Suprapubic skin (tissue), 4 donors: ENCODE data around the gene KLHL29.

Experiments used
- POLR2A ChIP-seq, 2 donors: fragments of 450-650 bp; IDR thresholded peaks; one replicate each; pipeline ENCODE4 v1.6.1; 2017; ENCODE audit warnings: antibody characterized with exemption in 2 of 2, mild to moderate bottlenecking in 2 of 2, moderate library complexity in 2 of 2
- POLR2AphosphoS5 ChIP-seq, 3 donors: sonication (generic); formaldehyde crosslinking; IDR thresholded peaks; one replicate each; pipeline ENCODE4 v1.6.1; 2017; ENCODE audit warnings: antibody characterized with exemption in 3 of 3

DNA sequence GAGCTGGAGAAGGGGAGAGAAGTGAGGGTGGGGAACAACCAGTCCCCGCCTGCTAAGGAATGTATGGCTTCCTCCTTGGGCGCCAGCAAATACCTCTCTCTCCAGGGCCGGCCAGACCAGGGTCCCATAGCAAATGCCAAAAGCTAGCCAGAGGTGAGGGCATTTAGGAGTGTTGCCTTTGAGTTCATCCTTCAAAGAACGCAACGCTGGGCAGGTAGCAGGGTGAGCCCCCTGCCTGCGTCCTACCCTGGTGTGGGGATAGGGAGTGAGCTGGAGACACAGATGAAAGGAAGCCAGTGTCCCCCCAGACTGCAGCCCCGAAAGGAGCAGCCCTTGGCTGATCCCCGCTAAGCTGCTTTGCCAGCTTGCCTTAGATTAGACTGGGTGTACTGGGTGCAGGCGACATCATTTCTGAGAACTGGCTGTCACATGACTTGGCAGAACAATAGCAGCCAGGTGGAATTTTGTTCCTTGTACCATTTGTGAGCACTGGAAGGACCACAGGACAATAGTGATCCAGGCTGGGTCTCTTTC is 40.4 kb downstream of the KLHL29 start:
- TF ChIP-seq POLR2AphosphoS5 (IDR thresholded peaks at IDR 0.05) (no peak), POLR2A (IDR thresholded peaks at IDR 0.05) (no peak)
